Measurements from ENCODE around the gene BPTF.

DNA sequence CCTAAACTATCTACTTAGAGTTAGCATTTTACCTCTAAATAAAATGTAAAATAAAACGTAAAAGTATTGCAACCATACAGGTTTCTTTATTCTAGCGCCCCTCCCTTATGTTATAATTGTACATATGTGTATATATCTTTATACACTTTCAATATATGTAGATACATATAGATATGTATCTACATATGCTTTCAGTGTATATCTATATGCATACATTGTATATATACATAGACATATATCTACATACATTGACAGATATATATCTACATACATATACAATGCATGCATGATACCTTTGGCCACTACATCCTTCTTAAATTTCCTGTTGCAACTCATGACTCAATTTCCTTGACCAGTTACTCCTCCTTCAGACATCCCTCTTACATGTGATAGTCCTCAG is 16.7 kb downstream of the BPTF start:
- TF ChIP-seq EZH2 (IDR thresholded peaks at IDR 0.05; ENCODE audit: insufficient read depth, poor library complexity, severe bottlenecking), result no peak
- TF ChIP-seq EZH2phosphoT487 (IDR thresholded peaks at IDR 0.05; ENCODE audit: insufficient read depth, low read depth), result no peak

All from GM23248 (cell line).